Activated CD8-positive, alpha-beta memory T cell treated with anti-CD3 and anti-CD28 coated beads for 4 hours (primary cell): ENCODE data around the gene S100A8.

ENCODE experiments used
- DNase-seq, 2 donors: peaks; one replicate each; pipeline ENCODE4 v3.0.0-alpha.2; 2020; ENCODE audit warnings: low read depth in 2 of 2

Gene S100A8

GRCh38 chr1:153392822-153393221 is 1.9 kb upstream of the S100A8 start:
- no peak for DNase-seq

DNA sequence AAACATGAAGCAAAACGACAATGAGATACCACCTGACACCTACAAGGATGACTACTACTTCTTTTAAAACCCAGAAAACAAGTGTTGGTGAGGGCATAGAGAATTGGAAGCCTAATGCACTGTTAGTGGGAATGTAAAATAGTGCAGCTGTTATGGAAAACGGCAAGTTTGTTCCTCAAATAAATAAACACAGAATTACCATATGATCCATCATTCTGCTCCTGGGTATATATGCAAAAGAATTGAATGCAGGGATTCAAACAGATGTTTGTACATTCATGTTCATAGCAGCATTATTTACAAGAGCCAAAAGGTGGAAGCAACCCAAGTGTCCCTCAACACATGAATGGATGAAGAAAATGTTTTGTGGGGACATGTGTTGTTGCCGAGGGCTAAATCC is 1.4 kb upstream of the S100A8 start:
- DNase-seq: no peak

DNA sequence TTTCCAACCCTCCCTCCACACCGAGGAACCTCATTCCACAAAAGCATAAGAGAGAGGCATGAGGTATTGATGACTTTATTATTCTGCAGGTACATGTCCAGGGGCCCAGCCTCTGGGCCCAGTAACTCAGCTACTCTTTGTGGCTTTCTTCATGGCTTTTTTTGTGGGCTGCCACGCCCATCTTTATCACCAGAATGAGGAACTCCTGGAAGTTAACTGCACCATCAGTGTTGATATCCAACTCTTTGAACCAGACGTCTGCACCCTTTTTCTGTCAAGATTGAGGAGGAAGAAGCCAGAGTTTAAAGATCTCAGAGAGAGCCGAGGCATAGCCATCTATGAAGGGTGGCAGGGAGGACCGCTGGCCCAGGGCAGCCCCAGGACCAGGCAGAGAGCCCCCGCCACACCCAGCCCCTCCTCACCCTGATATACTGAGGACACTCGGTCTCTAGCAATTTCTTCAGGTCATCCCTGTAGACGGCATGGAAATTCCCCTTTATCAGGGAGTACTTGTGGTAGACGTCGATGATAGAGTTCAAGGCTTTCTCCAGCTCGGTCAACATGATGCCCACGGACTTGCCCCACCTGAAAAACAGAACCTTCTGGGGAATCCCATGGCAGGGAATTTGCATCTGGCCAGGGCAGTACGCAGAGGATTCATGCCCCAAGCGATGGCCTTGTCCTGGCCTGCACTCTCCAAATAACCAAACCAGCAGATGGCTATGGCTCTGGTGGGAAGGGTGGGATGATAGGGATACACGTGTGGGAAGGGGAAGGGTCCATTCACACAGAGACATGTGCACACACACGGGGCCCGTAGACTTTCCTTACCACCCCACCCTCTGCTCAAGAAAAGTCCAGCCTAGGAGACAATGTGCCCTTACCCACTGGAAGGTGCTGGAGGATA is 647 bp downstream of the S100A8 start:
- DNase-seq: no peak

GRCh38 chr1:153389401-153389800 is 1.5 kb downstream of the S100A8 start:
- no peak for DNase-seq

DNA sequence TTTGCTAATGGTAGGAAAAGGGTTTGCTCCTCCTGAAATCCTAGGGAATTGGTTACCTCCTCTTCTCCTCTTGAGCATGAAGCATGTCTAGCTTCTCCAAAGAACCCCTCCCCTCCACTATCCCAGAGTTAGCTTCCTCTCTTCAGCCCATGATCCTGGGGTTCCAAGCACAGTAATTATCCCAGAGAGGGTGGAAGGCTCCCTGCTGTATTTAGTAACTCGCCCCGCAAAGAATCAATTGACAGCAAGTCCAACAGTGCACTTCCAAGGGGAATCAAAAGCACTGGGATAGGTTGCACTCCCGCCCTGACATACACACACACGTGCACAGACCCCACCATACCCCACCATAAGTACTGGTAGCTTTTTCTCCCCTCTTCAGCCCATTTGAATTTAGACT is 3.1 kb downstream of the S100A8 start:
- no peak for DNase-seq

GRCh38 chr1:153387001-153387400 is 3.9 kb downstream of the S100A8 start:
- no peak for DNase-seq

- DNase-seq: no peak
Observed at GRCh38 chr1:153386500-153386901, 4.4 kb downstream of the S100A8 start.

GRCh38 chr1:153384958-153385580 is 5.8 kb downstream of the S100A8 start:
- no peak for DNase-seq

DNA sequence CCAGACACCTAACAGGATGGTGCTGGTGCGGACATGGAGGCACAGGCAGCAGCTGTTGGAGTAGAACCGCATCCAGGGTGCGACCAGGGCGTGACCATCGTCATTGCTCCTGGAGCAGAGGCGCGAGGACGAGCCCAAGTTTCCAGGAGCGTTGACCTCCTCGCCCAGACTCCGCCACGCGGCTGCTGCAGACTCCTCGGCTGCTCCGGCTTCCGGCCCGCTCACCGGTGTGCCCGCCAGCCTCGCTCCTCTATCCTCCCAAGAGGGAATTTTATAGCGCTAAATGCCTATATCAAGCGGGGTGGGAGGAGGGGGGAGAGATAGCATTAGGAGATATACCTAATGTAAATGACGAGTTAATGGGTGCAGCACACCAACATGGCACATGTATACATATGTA is 10.2 kb downstream of the S100A8 start:
- DNase-seq: no peak

GRCh38 chr1:153379591-153379990 is 11.3 kb downstream of the S100A8 start:
- DNase-seq: no peak

GRCh38 chr1:153375511-153375910 is 15.4 kb downstream of the S100A8 start, which contains the start of gene S100A12:
Gene S100A12 (minus strand): TSS chr1:153375621. CDS start chr1:153374592, 1,029 bp downstream.
- DNase-seq: no peak

DNA sequence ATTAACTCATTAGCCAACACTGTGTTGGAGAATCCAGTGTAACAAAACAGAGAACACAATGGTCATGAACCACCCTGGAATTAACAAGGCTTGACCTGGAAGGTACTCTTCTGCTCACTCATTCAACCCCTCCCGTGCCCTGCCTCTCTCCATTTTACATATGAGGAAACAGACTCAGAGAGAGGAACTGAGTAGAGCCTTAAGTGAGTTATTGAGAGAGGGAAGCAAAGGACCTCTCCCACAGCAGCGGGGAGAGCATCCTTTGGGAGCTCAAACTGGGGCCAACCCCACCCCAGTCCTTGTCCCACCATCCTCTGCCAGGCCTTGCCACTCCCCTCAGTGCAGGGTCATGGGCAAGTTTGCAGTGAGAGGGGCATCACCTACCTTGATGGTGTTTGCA is 16.8 kb downstream of the S100A8 start:
- DNase-seq: no peak

DNA sequence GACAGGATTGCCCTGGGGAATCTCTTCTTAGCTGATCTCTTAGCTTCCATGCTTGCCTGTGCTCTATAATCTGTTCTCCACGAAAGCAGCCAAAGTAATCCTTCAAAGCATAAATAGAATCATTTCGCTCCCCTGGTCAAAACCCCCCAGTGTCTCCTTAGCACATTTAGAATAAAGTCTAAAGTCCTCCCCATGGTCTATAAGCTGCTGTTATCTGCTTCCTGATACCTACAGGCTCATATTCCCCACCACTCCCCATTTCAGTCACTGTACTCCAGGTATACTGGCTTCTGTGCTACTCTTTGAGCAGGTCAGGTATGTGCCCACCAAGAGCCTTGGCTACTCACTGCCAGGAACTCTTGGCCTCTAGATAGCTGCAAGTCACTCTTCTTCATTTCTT is 18.3 kb downstream of the S100A8 start:
- DNase-seq: no peak

DNA sequence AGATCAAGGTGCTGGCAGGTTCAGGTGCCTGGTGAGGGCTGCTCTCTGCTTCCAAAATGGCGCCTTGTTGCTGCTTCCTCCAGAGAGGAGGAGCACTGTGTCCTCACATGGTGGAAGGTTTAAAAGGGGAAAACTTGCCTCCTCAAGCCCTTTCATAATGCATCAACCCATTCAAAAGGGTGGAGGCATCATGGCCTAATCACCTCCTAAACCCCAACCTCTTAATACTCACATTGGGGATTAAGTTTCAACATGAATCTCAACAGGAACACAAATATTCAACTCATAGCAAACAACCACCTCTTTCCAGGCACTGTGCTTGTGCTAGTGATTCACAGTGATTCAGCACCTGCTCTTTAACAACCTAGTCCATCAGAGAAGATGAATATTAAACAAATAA is 19.6 kb downstream of the S100A8 start:
- DNase-seq: no peak

- no peak for DNase-seq
Observed at GRCh38 chr1:153370146-153370545, 20.7 kb downstream of the S100A8 start.

GRCh38 chr1:153368495-153368894 is 22.4 kb downstream of the S100A8 start:
- no peak for DNase-seq

DNA sequence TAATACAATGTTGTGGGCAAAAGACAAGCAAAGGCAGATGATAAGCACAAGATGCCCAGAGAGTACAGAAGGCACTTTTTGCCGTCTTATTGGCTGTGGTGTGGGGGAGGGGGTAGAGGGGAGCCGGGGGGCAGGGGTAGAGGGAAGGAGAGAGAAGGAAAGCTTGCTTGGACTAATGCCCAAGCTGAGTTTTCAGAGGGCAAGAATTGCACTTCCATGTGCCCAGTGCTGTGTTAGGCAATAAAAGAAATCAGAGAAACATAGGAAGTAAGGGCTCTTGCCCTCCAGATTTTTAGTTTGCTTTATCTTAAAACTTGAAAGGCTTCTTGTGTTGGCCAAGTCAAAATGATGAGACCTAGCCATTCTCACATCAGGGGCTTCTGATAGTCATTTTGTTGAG is 23.8 kb downstream of the S100A8 start:
- no peak for DNase-seq

- DNase-seq: no peak
Observed at GRCh38 chr1:153366261-153366660, 24.6 kb downstream of the S100A8 start.

GRCh38 chr1:153365696-153366095 is 25.2 kb downstream of the S100A8 start:
- DNase-seq: no peak

DNA sequence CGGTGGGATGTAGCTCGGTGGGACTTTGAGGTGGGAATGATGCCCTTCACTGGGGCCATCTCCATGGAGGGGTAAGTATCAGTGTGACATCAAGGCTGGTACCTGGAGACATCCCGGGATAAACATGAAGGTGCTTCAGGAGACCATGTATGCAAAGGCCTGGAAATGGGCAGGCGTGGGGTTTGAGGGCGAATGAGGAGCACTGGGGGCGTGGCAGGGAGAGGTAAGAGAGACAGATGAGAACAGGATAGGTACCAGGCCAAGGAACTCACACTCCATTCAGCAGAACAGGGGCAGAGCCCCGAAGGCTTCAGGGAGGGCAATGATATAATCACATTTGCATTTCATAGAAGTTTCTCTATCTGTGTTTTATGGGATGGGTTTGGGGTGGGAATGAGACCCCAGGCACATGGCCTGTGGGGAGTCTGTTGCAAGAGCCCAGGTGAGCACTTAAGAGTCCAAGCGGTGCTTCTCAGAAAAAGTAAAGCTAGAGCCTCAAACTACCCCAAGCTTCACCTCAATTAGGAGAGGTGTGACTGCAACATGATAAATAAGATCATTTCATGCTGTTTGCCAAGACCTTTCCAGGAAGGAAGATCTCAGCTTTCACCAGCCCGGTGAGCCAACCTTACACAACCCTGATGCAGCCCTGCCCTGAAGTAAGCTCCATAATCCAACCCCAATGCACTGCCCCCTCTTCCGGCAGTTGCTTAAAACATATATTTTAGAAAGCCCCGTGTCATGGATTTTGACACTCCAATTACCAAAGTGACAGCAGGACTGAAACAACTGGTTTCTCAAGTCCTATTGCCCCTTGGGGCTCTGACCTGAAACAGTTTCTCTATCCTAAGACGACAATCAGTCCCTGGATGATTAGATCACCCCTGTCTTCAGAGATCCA is 25.9 kb downstream of the S100A8 start:
- DNase-seq: no peak

DNA sequence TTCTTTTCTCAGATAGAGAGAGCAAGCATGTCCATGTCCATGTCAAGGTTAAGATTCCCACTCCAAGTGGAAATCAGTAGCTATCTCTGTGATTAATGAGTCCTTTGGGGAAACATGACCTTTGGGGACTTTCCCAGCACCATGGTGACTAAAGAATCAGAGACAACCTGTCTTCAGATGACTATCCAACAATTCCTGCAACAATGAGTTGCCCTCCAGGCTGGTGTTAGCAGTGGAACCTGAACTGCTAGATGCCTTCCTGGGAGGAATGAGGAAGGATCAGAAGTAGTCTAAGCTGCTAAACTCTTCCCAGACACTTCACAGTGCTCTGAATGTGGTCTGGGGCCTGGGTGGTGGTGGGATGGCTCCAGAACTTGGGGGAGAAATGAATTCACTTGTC is 26.7 kb downstream of the S100A8 start:
- DNase-seq: no peak

- no peak for DNase-seq
Observed at GRCh38 chr1:153363641-153364040, 27.2 kb downstream of the S100A8 start.
